ENCODE data around the gene OR2V2. TPM values are rescaled to one million over a fixed set of nuclear protein-coding genes. Genes with fewer than 3 reads are reported as not detected.

The OR2V2 gene
- polyA plus RNA-seq, 1 donor from 2014 or later = not detected

GRCh38 chr5:181136361-181136955, 10.9 kb upstream of the OR2V2 start:
- Histone ChIP-seq H3K9me3 (ENCODE audit: low read length) (no peaks in the 10 kb centered on the region), H3K36me3 (ENCODE audit: insufficient read depth, low read length) (no peaks in the 10 kb centered on the region)

GRCh38 chr5:181138258-181138657, 9.1 kb upstream of the OR2V2 start:
- Histone ChIP-seq H3K4me2 (ENCODE audit: low read length) (no peak overlapping the region), H3K79me2 (replicated peaks; ENCODE audit: insufficient read depth, low read length) (no peaks in the 10 kb centered on the region), H3K9me3 (ENCODE audit: low read length) (no peaks in the 10 kb centered on the region), H3K27ac (ENCODE audit: low read length) (no peak overlapping the region), H3K4me3 (ENCODE audit: low read length) (no peak overlapping the region), H3K9me2 (ENCODE audit: insufficient read depth, low read length) (no peaks in the 10 kb centered on the region), H4K20me1 (ENCODE audit: insufficient read depth) (no peaks in the 10 kb centered on the region), H3K9ac (ENCODE audit: low read length) (no peak overlapping the region), H3K36me3 (ENCODE audit: insufficient read depth, low read length) (no peaks in the 10 kb centered on the region), H2AFZ (ENCODE audit: low read depth, low read length) (no peak overlapping the region), H3F3A (ENCODE audit: insufficient read depth, low read length, poor library complexity, severe bottlenecking) (no peaks in the 10 kb centered on the region), H3K27me3 (ENCODE audit: insufficient read depth, low read depth, low read length) (no peaks in the 10 kb centered on the region)
- no peak for TF ChIP-seq SMC3 (conservative IDR thresholded peaks at IDR 0.05; ENCODE audit: poor library complexity)
- TF ChIP-seq REST (IDR thresholded peaks at IDR 0.05; ENCODE audit: borderline replicate concordance) = no peak
- no peak for TF ChIP-seq EZH2 (IDR thresholded peaks at IDR 0.05; ENCODE audit: borderline replicate concordance, insufficient read depth, low read length, poor library complexity, severe bottlenecking)
- no peak for TF ChIP-seq RAD21 (conservative IDR thresholded peaks at IDR 0.05)
- TF ChIP-seq POLR2AphosphoS5 (IDR thresholded peaks at IDR 0.05) = no peak
- no peak for TF ChIP-seq CTCF (IDR thresholded peaks at IDR 0.05; ENCODE audit: poor library complexity, severe bottlenecking)

More at GRCh38 chr5:181136361-181136955, 10.9 kb upstream of the OR2V2 start:
- no peak overlapping the region for H2AFZ ChIP-seq (ENCODE audit: low read depth, low read length)
- H3K9ac ChIP-seq (ENCODE audit: low read length) = no peak overlapping the region
- no peaks in the 10 kb centered on the region for H3K9me2 ChIP-seq (ENCODE audit: insufficient read depth, low read length)
- no peak for TF ChIP-seq REST (IDR thresholded peaks at IDR 0.05; ENCODE audit: borderline replicate concordance)
- TF ChIP-seq RAD21 (conservative IDR thresholded peaks at IDR 0.05) = no peak
- no peak for TF ChIP-seq CTCF (IDR thresholded peaks at IDR 0.05; ENCODE audit: poor library complexity, severe bottlenecking)
- TF ChIP-seq SMC3 (conservative IDR thresholded peaks at IDR 0.05; ENCODE audit: poor library complexity) = no peak
- TF ChIP-seq POLR2AphosphoS5 (IDR thresholded peaks at IDR 0.05) = no peak
- TF ChIP-seq TAF1 (IDR thresholded peaks at IDR 0.05; ENCODE audit: low read depth) = no peak
- TF ChIP-seq MXI1 (conservative IDR thresholded peaks at IDR 0.05; ENCODE audit: poor library complexity, severe bottlenecking) = no peak
- no peak for TF ChIP-seq EZH2 (IDR thresholded peaks at IDR 0.05; ENCODE audit: borderline replicate concordance, insufficient read depth, low read length, poor library complexity, severe bottlenecking)
- no peak for TF ChIP-seq EP300 (conservative IDR thresholded peaks at IDR 0.05; ENCODE audit: poor library complexity, severe bottlenecking)
- H3K4me3 ChIP-seq (ENCODE audit: low read length) = no peak overlapping the region
- no peaks in the 10 kb centered on the region for H4K20me1 ChIP-seq (ENCODE audit: insufficient read depth)
- H3K27ac ChIP-seq (ENCODE audit: low read length) = no peak overlapping the region
- H3F3A ChIP-seq (ENCODE audit: insufficient read depth, low read length, poor library complexity, severe bottlenecking) = no peaks in the 10 kb centered on the region
- H3K27me3 ChIP-seq (ENCODE audit: insufficient read depth, low read depth, low read length) = no peaks in the 10 kb centered on the region
- H3K4me2 ChIP-seq (ENCODE audit: low read length) = no peak overlapping the region
- no peaks in the 10 kb centered on the region for H3K79me2 ChIP-seq (replicated peaks; ENCODE audit: insufficient read depth, low read length)
